ENCODE results near the gene KCNK4. TPM values are rescaled to one million over a fixed set of nuclear protein-coding genes. Genes with fewer than 3 reads are reported as not detected.

Gene KCNK4
- total and polyA plus RNA-seq, 11 donors = not detected

- WGBS, 4 donors = 89 to 95% (median 92%) methylated on average over 7 to 8 of the region's 8 CpGs
- DNase-seq (no peak), ATAC-seq (no peak)
- H3K4me3 ChIP-seq = no peak overlapping the region
- TF ChIP-seq POLR2A (IDR thresholded peaks at IDR 0.05) (no peak), CTCF (IDR thresholded peaks at IDR 0.05) (no peak)
- peaks cover 0 to 5% (median 4%) of the 10 kb centered on the region in 9 donors for H3K36me3 ChIP-seq
- no peak overlapping the region for H3K27ac ChIP-seq
- no peaks in the 10 kb centered on the region for H3K9me3 ChIP-seq
- no peaks in the 10 kb centered on the region for H3K27me3 ChIP-seq
- peaks cover 5 to 69% (median 39%) of the 10 kb centered on the region in 12 donors for H3K4me1 ChIP-seq
- intact Hi-C loops (cut with DNase I) = loop anchor here in 4 of 10 donors (2.0 to 10.0 kb wide), 4 partner anchors 19 to 55 kb away; partner anchors contain the start of genes CATSPERZ (in 3 of the 4) and ESRRA (in 1 of the 4)
These were observed 41.3 kb upstream of the KCNK4 start for GRCh38 chr11:64249563-64250414.

- no peak for DNase-seq
- H3K27me3 ChIP-seq = no peaks in the 10 kb centered on the region
- H3K36me3 ChIP-seq = peaks cover 0 to 12% (median 6%) of the 10 kb centered on the region in 9 donors
- peak overlapping the region in 6 of 12 donors; percentile 10 to 92 (median 65) for H3K27ac ChIP-seq
- TF ChIP-seq POLR2A (IDR thresholded peaks at IDR 0.05) (no peak), CTCF (IDR thresholded peaks at IDR 0.05) (no peak)
- no peak for ATAC-seq
- peak overlapping the region; percentile 20 to 100 (median 88) for H3K4me3 ChIP-seq
- H3K4me1 ChIP-seq = peaks cover 5 to 62% (median 36%) of the 10 kb centered on the region in 12 donors
- intact Hi-C loops (cut with DNase I) = loop anchor here in 4 of 10 donors (1.0 to 10.0 kb wide), 6 partner anchors 18 to 54 kb away; partner anchors contain the start of genes CATSPERZ (in 3 of the 4) and ESRRA (in 1 of the 4)
- no peaks in the 10 kb centered on the region for H3K9me3 ChIP-seq
- WGBS, 4 donors = 21 to 23% (median 23%) methylated on average over 13 of the region's 13 CpGs
These were observed 40.6 kb upstream of the KCNK4 start for GRCh38 chr11:64250415-64251015.

GRCh38 chr11:64251016-64251752 lies 39.9 kb upstream of the KCNK4 start, which contains the start of gene PLCB3:
Gene PLCB3, plus strand, starts transcription at chr11:64251530. Its CDS starts 120 bp downstream, at chr11:64251650.
- DNase-seq (peak in 4 of 5 donors; percentile 65 to 85 (median 72)), ATAC-seq (peak; percentile 21 to 64 (median 50))
- Histone ChIP-seq H3K4me1 (peaks cover 5 to 55% (median 33%) of the 10 kb centered on the region in 12 donors), H3K4me3 (peak within 1 kb of the TSS; percentile 62 to 100 (median 92)), H3K27me3 (no peaks in the 10 kb centered on the region), H3K9me3 (no peaks in the 10 kb centered on the region), H3K36me3 (peaks cover 0 to 19% (median 13%) of the 10 kb centered on the region in 9 donors), H3K27ac (peak within 1 kb of the TSS in 11 of 12 donors; percentile 62 to 92 (median 79))
- intact Hi-C loops (cut with DNase I) = loop anchor here in 4 of 10 donors (1.0 to 10.0 kb wide), 6 partner anchors 17 to 54 kb away; partner anchors contain the start of genes CATSPERZ (in 3 of the 4) and ESRRA (in 1 of the 4)
- peak in 1 of 2 donors; percentile 68 for TF ChIP-seq POLR2A (IDR thresholded peaks at IDR 0.05)
- peak; percentile 49 to 94 (median 80) for TF ChIP-seq CTCF (IDR thresholded peaks at IDR 0.05)
- 0 to 2% (median 1%) methylated on average over 21 to 75 of the region's 75 CpGs for WGBS, 4 donors
